Small intestine (tissue), 7 donors: ENCODE results near the gene PCNX1. TPM values are rescaled to one million over a fixed set of nuclear protein-coding genes. Genes with fewer than 3 reads are reported as not detected.
A peak's percentile ranks its signal among the peaks of the same experiment; 100 is the strongest.
"Not testable (repeated sequence)": the region's sequence is repeated elsewhere in the genome, so short reads cannot be mapped to it uniquely, and the experiment has no call there.

Source experiments
- DNase-seq, 2 donors: peaks; one replicate each; pipeline versions ENCODE4 v3.0.0 to v3.0.0-alpha.2; 2013
- FAIRE-seq: peaks from 2 replicates; lab custom pipeline; 2012; peaks lifted over from hg19 to GRCh38; lab: Jason Lieb, UNC
- H3K27ac ChIP-seq, 3 donors: one replicate each; pipeline ENCODE4 v1.5.1; 2013; ENCODE audit warnings: low read length in 2 of 3, mild to moderate bottlenecking in 2 of 3, control low read depth in 1 of 3, inconsistent platforms in 1 of 3, low read depth in 1 of 3, moderate library complexity in 1 of 3
- H3K27me3 ChIP-seq, 3 donors: one replicate each; pipeline ENCODE4 v1.6.1; 2013; ENCODE audit warnings: low read length in 3 of 3, inconsistent platforms in 1 of 3; ENCODE audit not compliant: control insufficient read depth in 3 of 3, insufficient read depth in 3 of 3
- H3K36me3 ChIP-seq, 3 donors: one replicate each; pipeline ENCODE4 v1.6.1; 2013; ENCODE audit warnings: low read length in 3 of 3, inconsistent platforms in 1 of 3, low read depth in 1 of 3, mild to moderate bottlenecking in 1 of 3, moderate library complexity in 1 of 3; ENCODE audit not compliant: control insufficient read depth in 3 of 3, insufficient read depth in 2 of 3
- H3K4me1 ChIP-seq, 3 donors: one replicate each; pipeline ENCODE4 v1.6.1; 2013; ENCODE audit warnings: low read length in 2 of 3, inconsistent platforms in 1 of 3, low read depth in 1 of 3, mild to moderate bottlenecking in 1 of 3, moderate library complexity in 1 of 3; ENCODE audit not compliant: control insufficient read depth in 3 of 3, insufficient read depth in 2 of 3
- H3K4me3 ChIP-seq, 3 donors: one replicate each; pipeline ENCODE4 v1.5.1; 2013; ENCODE audit warnings: low read length in 3 of 3, control low read depth in 1 of 3, inconsistent platforms in 1 of 3, low read depth in 1 of 3, mild to moderate bottlenecking in 1 of 3, moderate library complexity in 1 of 3
- H3K9me3 ChIP-seq, 2 donors: one replicate each; pipeline ENCODE4 v1.6.1; 2013; ENCODE audit warnings: low read depth in 1 of 2, low read length in 1 of 2; ENCODE audit not compliant: control insufficient read depth in 2 of 2, insufficient read depth in 1 of 2
- WGBS, 3 donors: extraction: QIAGEN DNeasy Blood & Tissue Kit; methylation state at CpG; one replicate each; pipeline ENCODE4 v1.1.7; 2013; 5-methylcytosine and 5-hydroxymethylcytosine counted together
- polyA plus RNA-seq, 4 donors: library from polyadenylated mRNA; stranded (reverse) in 3 of 4; unstranded in 1 of 4; fragments of 200-250 nt in 3 of 4; fragments of 120-200 nt in 1 of 4; gene quantifications; one replicate each; pipeline versions ENCODE4 v1.2.1 to v1.2.3, GENCODE V29; 2013
- donor health status: healthy with polysubstance abuse.
- donor health status: control.
- donor health status: control.
- donor health status: Bipolar disorder and iron deficiency.
- donor health status: healthy.

PCNX1 gene
- polyA plus RNA-seq, 4 donors, result 4.7 to 49.4 (median 6.5) TPM

- H3K4me1 ChIP-seq, result peaks cover 2 to 15% (median 7%) of the 10 kb centered on the region in 3 donors
- no peak overlapping the region for H3K4me3 ChIP-seq
- FAIRE-seq (no peak), DNase-seq (no peak)
- no peaks in the 10 kb centered on the region for H3K9me3 ChIP-seq
- H3K36me3 ChIP-seq, result no peaks in the 10 kb centered on the region
- no peak overlapping the region for H3K27ac ChIP-seq
- no peaks in the 10 kb centered on the region for H3K27me3 ChIP-seq
These were observed 23.7 kb downstream of the PCNX1 start for GRCh38 chr14:70931008-70931407.

- Histone ChIP-seq H3K4me1 (peaks cover 2 to 15% (median 7%) of the 10 kb centered on the region in 3 donors), H3K36me3 (no peaks in the 10 kb centered on the region), H3K27me3 (no peaks in the 10 kb centered on the region), H3K27ac (peak overlapping the region; percentile 31 to 93 (median 41)), H3K9me3 (no peaks in the 10 kb centered on the region), H3K4me3 (no peak overlapping the region)
- DNase-seq, result no peak
- FAIRE-seq, result no peak
- WGBS, 3 donors, result 77 to 80% (median 79%) methylated on average over 5 of the region's 5 CpGs
These were observed 26.8 kb downstream of the PCNX1 start for GRCh38 chr14:70934084-70934483.

GRCh38 chr14:70934502-70935134 is 27.4 kb downstream of the PCNX1 start:
- Histone ChIP-seq H3K27me3 (no peaks in the 10 kb centered on the region), H3K27ac (peak overlapping the region; percentile 41 to 93 (median 42)), H3K9me3 (no peaks in the 10 kb centered on the region), H3K4me1 (peaks cover 2 to 15% (median 7%) of the 10 kb centered on the region in 3 donors), H3K4me3 (no peak overlapping the region), H3K36me3 (no peaks in the 10 kb centered on the region)
- FAIRE-seq (no peak), DNase-seq (peak; percentile 54 to 88)
- 0 to 2% (median 2%) methylated on average over 2 of the region's 2 CpGs for WGBS, 3 donors

- FAIRE-seq (no peak), DNase-seq (no peak)
- no peak overlapping the region for H3K4me3 ChIP-seq
- H3K36me3 ChIP-seq, result no peaks in the 10 kb centered on the region
- no peaks in the 10 kb centered on the region for H3K9me3 ChIP-seq
- H3K27me3 ChIP-seq, result no peaks in the 10 kb centered on the region
- peak overlapping the region; percentile 20 to 93 (median 42) for H3K27ac ChIP-seq
- peaks cover 2 to 15% (median 7%) of the 10 kb centered on the region in 3 donors for H3K4me1 ChIP-seq
- 35 to 53% (median 39%) methylated on average over 3 of the region's 3 CpGs for WGBS, 3 donors
These were observed 27.9 kb downstream of the PCNX1 start for GRCh38 chr14:70935135-70935534.

- H3K27ac ChIP-seq, FAIRE-seq, H3K4me3 ChIP-seq, H3K27me3 ChIP-seq, DNase-seq, H3K4me1 ChIP-seq: not testable (repeated sequence)
- peaks cover 4 to 27% of the 10 kb centered on the region in 2 donors for H3K9me3 ChIP-seq
- WGBS, 3 donors, result 85 to 99% (median 97%) methylated on average over 3 to 4 of the region's 4 CpGs
- peaks cover 0 to 13% (median 1%) of the 10 kb centered on the region in 3 donors for H3K36me3 ChIP-seq
These were observed 32.4 kb downstream of the PCNX1 start for GRCh38 chr14:70939693-70940092.

- 82 to 90% (median 87%) methylated on average over 15 of the region's 15 CpGs for WGBS, 3 donors
- peaks cover 4 to 30% of the 10 kb centered on the region in 2 donors for H3K9me3 ChIP-seq
- H3K4me3 ChIP-seq, FAIRE-seq, H3K27ac ChIP-seq, H3K4me1 ChIP-seq, H3K27me3 ChIP-seq: not testable (repeated sequence)
- peak in 1 of 2 donors; percentile 25 for DNase-seq
- peaks cover 0 to 18% (median 4%) of the 10 kb centered on the region in 3 donors for H3K36me3 ChIP-seq
These were observed 34.5 kb downstream of the PCNX1 start for GRCh38 chr14:70941637-70942341.

GRCh38 chr14:70942342-70942706 is 35.1 kb downstream of the PCNX1 start:
- H3K4me3 ChIP-seq, result no peak overlapping the region
- H3K27me3 ChIP-seq, result no peaks in the 10 kb centered on the region
- DNase-seq (no peak), FAIRE-seq (no peak)
- H3K4me1 ChIP-seq, result no peaks in the 10 kb centered on the region
- peaks cover 0 to 18% (median 4%) of the 10 kb centered on the region in 3 donors for H3K36me3 ChIP-seq
- no peak overlapping the region for H3K27ac ChIP-seq
- H3K9me3 ChIP-seq, result peaks cover 4 to 32% of the 10 kb centered on the region in 2 donors

GRCh38 chr14:70942721-70943120 is 35.5 kb downstream of the PCNX1 start:
- not testable (repeated sequence) for H3K4me1 ChIP-seq, H3K27ac ChIP-seq, FAIRE-seq, DNase-seq, H3K4me3 ChIP-seq, H3K27me3 ChIP-seq
- WGBS, 3 donors, result 89 to 93% (median 90%) methylated on average over 3 of the region's 3 CpGs
- H3K36me3 ChIP-seq, result peaks cover 0 to 20% (median 7%) of the 10 kb centered on the region in 3 donors
- peaks cover 4 to 35% of the 10 kb centered on the region in 2 donors for H3K9me3 ChIP-seq
